HFF-Myc (cell line): ENCODE measurements around the gene MAP3K7CL.

Experiments
- DNase-seq: peaks from one replicate; pipeline ENCODE4 v3.0.0-alpha.2; 2011; ENCODE audit warnings: low read depth; ENCODE audit errors: extremely low read depth
- H3K4me3 ChIP-seq: replicated peaks from 2 replicates; pipeline ENCODE4 v1.5.1; 2011; ENCODE audit warnings: low read depth, mild to moderate bottlenecking, control low read depth, low read length
- CTCF ChIP-seq: IDR thresholded peaks from 2 replicates; pipeline ENCODE4 v1.5.1; 2012; ENCODE audit warnings: mild to moderate bottlenecking, low read depth, low read length, control low read depth; ENCODE audit errors: missing control alignments

The MAP3K7CL gene

GRCh38 chr21:29182691-29183092 is 52.2 kb downstream of the MAP3K7CL start:
- TF ChIP-seq CTCF = no peak
- DNase-seq = no peak
- no peak overlapping the region for H3K4me3 ChIP-seq

GRCh38 chr21:29184037-29184436 is 53.6 kb downstream of the MAP3K7CL start:
- no peak for TF ChIP-seq CTCF
- no peak for DNase-seq
- H3K4me3 ChIP-seq = no peak overlapping the region

- no peak for TF ChIP-seq CTCF
- H3K4me3 ChIP-seq = no peak overlapping the region
- DNase-seq = no peak
These were observed 54.7 kb downstream of the MAP3K7CL start for GRCh38 chr21:29185172-29185571.

GRCh38 chr21:29185633-29186032 is 55.2 kb downstream of the MAP3K7CL start:
- no peak overlapping the region for H3K4me3 ChIP-seq
- DNase-seq = no peak
- TF ChIP-seq CTCF = no peak

- no peak overlapping the region for H3K4me3 ChIP-seq
- DNase-seq = no peak
- no peak for TF ChIP-seq CTCF
These were observed 55.8 kb downstream of the MAP3K7CL start for GRCh38 chr21:29186246-29186645.

GRCh38 chr21:29187944-29188343 is 57.5 kb downstream of the MAP3K7CL start:
- DNase-seq = peak; percentile 82
- TF ChIP-seq CTCF = no peak
- H3K4me3 ChIP-seq = no peak overlapping the region

GRCh38 chr21:29189353-29189752 is 58.9 kb downstream of the MAP3K7CL start:
- no peak for TF ChIP-seq CTCF
- H3K4me3 ChIP-seq = no peak overlapping the region
- DNase-seq = no peak
